RWPE1 (cell line): ENCODE measurements around the gene ST3GAL3.
A peak's percentile ranks its signal among the peaks of the same experiment; 100 is the strongest.

Source experiments
- CTCF ChIA-PET: fragments of 350-600 bp; sonication (Branson Sonifier 250); formaldehyde crosslinking; extraction: SDS; loops from one replicate; lab custom pipeline; 2021; lab: Yijun Ruan, JAX
- POLR2A ChIA-PET: fragments of 400-600 bp; formaldehyde crosslinking; extraction: SDS; loops from one replicate; lab custom pipeline; 2020; ENCODE audit warnings: antibody characterized with exemption; ENCODE audit not compliant: low non-redundant PET; lab: Yijun Ruan, JAX
- DNase-seq: peaks from one replicate; pipeline ENCODE4 v3.0.0; 2012; ENCODE audit warnings: low spot score
- H3K27ac ChIP-seq: fragments of 450-650 bp; 2 replicates; pipeline ENCODE4 v1.5.1; 2017
- CTCF ChIP-seq: fragments of 450-650 bp; conservative IDR thresholded peaks from 2 replicates; pipeline ENCODE4 v1.5.1; 2017; ENCODE audit warnings: low read depth, mild to moderate bottlenecking

Gene ST3GAL3

GRCh38 chr1:43668956-43669355 is 38.4 kb upstream of the ST3GAL3 start:
- ChIA-PET POLR2A (no interaction called here), CTCF (interaction anchor here (0.6 kb wide), 1 partner anchor 90 kb away, joined by 4 read pairs; no protein-coding TSS in a partner anchor)
- no peak for TF ChIP-seq CTCF
- peak; percentile 72 for DNase-seq
- peak overlapping the region; percentile 47 for H3K27ac ChIP-seq

GRCh38 chr1:43669878-43670277 is 37.5 kb upstream of the ST3GAL3 start:
- CTCF ChIA-PET, result interaction anchor here (0.7 kb wide), 2 partner anchors 137 to 303 kb away, joined by 4 to 5 read pairs; no protein-coding TSS in a partner anchor
- H3K27ac ChIP-seq, result peak overlapping the region; percentile 47
- DNase-seq, result no peak

GRCh38 chr1:43671193-43671592 is 36.1 kb upstream of the ST3GAL3 start:
- CTCF ChIA-PET, result no interaction called here
- POLR2A ChIA-PET, result no interaction called here
- no peak for DNase-seq
- peak overlapping the region; percentile 62 for H3K27ac ChIP-seq
- TF ChIP-seq CTCF, result no peak

More at GRCh38 chr1:43669878-43670277, 37.5 kb upstream of the ST3GAL3 start:
- POLR2A ChIA-PET, result no interaction called here
- no peak for TF ChIP-seq CTCF

- TF ChIP-seq CTCF, result no peak
- H3K27ac ChIP-seq, result peak overlapping the region; percentile 62
- POLR2A ChIA-PET, result interaction anchor here (0.6 kb wide), 2 partner anchors 21 to 196 kb away, joined by 3 to 4 read pairs; no protein-coding TSS in a partner anchor
- CTCF ChIA-PET, result interaction anchor here (0.7 kb wide), 2 partner anchors 9 to 91 kb away, joined by 3 to 6 read pairs; no protein-coding TSS in a partner anchor
- no peak for DNase-seq
Measured at GRCh38 chr1:43671626-43672330, 35.6 kb upstream of the ST3GAL3 start.

GRCh38 chr1:43673261-43673660 is 34.1 kb upstream of the ST3GAL3 start:
- CTCF ChIA-PET, result interaction anchor here (0.6 kb wide), 1 partner anchor 123 kb away, joined by 3 read pairs; no protein-coding TSS in a partner anchor
- TF ChIP-seq CTCF, result no peak

GRCh38 chr1:43678940-43679339 is 28.4 kb upstream of the ST3GAL3 start:
- H3K27ac ChIP-seq, result no peak overlapping the region
- CTCF ChIA-PET, result no interaction called here
- DNase-seq, result no peak
- POLR2A ChIA-PET, result no interaction called here
- TF ChIP-seq CTCF, result no peak

More at GRCh38 chr1:43673261-43673660, 34.1 kb upstream of the ST3GAL3 start:
- POLR2A ChIA-PET, result no interaction called here
- H3K27ac ChIP-seq, result no peak overlapping the region
- DNase-seq, result no peak
